Measurements from ENCODE around the gene DUSP8.

GRCh38 chr11:1604711-1605110, 32.6 kb upstream of the DUSP8 start:
- TF ChIP-seq EZH2 (IDR thresholded peaks at IDR 0.05; ENCODE audit: borderline replicate concordance, low read length) (no peak), CTCF (IDR thresholded peaks at IDR 0.05; ENCODE audit: low read length) (no peak)

Data from OCI-LY1 (cell line).